HG03354 (cell line): Measurements from ENCODE around the gene LSG1.
A peak's percentile ranks its signal among the peaks of the same experiment; 100 is the strongest.

Experiments used
- ATAC-seq: cut with Tn5 transposase; IDR thresholded peaks from one replicate; pipeline ENCODE4 v1.9.1; 2021; ENCODE audit warnings: mild to moderate bottlenecking; ENCODE audit not compliant: unreplicated experiment, poor library complexity, severe bottlenecking

LSG1 gene

DNA sequence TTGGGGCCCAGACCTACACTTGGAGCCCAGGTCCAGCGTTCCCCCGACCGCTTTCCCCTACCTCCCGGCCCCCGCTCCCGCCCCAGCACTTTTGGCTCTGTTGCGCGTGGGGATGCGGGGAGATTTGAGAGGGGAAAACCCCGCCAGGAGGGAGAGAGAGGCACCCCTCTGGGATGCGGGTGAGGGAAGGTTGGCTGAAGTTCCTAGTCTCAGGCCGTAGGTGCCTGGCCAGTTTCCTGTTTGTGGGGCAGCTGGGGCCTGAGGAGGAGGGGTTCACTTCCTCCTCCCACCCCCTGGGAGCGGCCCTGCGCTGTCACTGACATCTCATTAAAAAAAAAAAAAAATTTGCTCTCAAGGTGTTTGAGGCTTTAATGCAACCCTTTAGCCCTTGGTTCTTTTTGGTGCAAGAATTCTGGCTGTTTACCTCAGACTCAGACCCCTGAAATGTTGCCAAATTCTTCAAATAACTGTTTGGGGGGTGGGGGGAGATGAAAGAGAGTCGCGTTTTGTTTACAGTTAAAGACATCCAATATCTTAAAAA, 16.3 kb upstream of the LSG1 start:
- peak; percentile 33 for ATAC-seq

- ATAC-seq = peak; percentile 42
Observed at GRCh38 chr3:194687638-194688199, 15.7 kb upstream of the LSG1 start.

GRCh38 chr3:194686816-194687637, 15.0 kb upstream of the LSG1 start:
- ATAC-seq = no peak

DNA sequence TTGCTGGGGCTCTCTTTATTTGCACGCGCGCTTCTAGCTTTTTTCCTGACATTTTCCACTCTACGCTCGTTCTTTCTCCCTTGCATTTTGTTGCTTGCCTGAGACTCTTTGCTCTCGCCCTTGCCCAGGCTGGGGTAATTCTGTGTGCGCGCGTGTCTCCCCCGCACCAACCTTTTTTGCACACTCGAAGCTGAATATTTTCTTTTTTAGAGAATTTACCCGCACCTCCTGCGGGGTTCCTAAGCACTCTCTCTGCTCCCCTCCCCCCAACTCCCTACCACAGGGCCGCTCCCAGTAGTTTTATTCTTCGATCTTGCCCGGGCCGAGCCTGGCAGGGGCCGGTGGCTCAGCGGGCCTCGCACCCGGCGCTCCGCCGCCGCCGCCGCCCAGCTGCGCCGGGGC, 14.4 kb upstream of the LSG1 start:
- no peak for ATAC-seq

DNA sequence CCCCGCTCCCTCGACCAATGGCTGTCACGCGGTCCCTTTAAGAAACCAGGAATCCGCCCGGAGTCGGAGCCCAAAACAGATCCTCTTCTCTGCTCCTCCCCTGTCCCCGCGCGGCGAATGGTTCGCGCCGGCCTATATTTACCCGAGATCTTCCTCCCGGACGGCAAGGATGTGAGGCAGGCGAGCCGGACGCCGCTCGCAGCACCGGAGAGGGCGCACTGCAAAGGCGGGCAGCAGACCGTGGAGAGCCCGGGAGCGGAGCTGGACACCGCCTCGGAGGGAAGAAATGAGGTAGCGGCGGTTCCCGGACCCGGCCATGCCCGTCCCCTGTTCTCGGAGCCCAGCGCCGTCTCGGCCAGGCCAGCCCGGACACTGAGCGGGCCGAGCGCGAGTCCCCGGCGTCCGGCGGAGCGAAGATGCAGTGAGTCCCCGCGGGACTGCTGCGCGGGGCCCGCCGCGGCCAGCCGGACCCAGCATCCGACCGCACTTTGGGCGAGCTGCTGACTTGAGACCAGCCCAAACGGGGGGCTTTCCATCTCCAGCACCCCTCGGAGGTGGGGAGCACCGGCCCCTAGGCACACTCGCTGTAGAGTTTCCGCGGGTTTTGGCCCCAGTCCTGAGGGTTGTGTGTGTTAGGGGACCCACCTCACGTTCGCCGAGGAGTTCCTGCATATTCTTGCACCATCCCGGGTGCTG, 13.9 kb upstream of the LSG1 start, which contains the start of gene FAM43A:
TSS of gene FAM43A (plus strand) at position 166 of the 696 bp plus-strand sequence. CDS start 944 bp downstream, outside the sequence.
- peak; percentile 41 for ATAC-seq

- no peak for ATAC-seq
Observed at GRCh38 chr3:194685065-194685717, 13.2 kb upstream of the LSG1 start.

- ATAC-seq = no peak
Observed at GRCh38 chr3:194683380-194683779, 11.4 kb upstream of the LSG1 start.

- peak; percentile 63 for ATAC-seq
Observed at GRCh38 chr3:194682694-194683310, 10.8 kb upstream of the LSG1 start.

DNA sequence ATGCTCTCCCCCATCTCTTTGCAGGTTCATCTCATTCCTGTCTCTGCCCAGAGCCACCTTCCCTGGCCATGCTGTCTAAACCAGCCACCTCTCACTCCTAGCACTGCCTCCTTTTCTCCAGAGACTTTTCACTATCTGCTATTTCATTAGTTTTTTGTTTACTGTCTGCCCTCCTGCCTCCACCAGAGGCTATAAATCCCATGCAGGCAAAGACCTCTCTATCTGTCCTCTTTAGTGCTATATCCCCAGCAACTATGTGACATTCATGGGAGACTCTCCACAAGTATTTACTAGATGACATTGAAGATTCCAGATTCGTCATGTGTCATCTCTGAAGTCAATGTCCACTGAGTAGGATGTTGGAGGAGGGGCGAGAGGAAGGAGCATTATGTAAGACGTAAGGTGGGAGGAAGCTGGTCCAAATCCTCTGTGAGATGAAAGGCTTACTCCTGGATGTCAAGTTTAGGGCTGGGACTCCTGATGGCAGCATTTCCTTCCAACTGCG, 10.2 kb upstream of the LSG1 start:
- no peak for ATAC-seq

- ATAC-seq = no peak
Observed at GRCh38 chr3:194680888-194681615, 9.1 kb upstream of the LSG1 start.

DNA sequence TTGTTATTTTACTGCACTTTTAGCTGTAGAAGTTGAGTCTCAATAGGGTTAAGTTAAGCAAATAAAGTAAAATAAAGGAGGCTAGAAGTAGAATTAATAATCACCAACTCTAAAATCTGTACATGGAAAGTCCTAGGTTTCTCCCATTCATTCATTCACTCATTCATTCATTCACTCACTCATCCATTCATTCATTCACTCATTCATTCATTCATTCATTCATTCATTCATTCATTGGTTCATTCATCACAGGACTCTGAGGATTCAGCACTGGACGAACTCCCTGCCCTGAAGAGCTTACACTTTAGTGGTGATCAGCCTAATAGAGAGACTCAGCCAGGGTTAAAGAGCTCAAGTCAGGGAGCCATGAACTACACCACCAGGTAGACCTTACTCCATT, 4.5 kb upstream of the LSG1 start:
- no peak for ATAC-seq

DNA sequence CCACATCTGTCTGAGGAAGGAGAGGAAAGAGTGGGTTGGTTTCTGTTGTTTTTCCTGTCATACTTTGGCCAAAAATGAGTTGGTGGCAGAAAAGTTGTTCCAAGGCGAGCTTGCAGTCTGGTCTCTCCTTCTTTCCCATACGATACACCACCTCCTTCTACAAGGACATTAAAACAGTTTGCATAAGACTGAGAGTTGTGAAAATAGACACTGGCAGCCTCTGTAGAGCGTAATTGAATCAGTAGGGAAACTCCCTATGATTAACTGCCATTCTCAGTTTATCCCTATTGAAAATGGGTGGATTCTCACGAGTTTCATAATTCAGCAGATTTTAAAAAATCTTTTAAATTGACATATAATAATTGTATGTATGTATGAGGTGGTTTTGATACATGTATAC, 3.7 kb upstream of the LSG1 start:
- no peak for ATAC-seq

DNA sequence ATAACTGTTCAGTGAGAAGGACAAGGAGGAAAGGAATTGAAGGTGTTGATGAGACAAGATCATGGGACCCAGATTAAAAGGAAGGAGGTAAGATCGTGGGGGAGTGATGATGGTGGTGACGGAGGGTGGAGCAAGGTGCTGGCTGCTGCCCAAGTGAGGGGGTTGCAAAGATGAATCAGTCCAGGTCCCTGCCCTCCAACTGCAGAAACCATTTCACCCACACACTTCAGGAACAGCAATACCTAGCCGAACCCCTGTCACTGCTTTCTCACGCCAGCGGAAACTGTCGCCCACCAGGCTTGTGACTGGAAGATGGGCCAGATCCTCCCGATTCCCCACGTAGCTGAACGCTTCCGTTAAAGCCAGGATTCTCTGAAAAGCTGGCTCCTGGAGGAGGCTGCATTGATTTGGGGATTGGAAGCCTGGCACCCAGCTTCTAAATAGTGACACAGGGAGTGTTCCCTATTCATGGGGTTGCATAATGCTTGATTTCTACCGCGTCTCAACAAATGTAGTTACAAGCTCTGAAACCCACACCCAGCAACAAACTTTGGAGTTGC, 3.2 kb upstream of the LSG1 start:
- no peak for ATAC-seq

DNA sequence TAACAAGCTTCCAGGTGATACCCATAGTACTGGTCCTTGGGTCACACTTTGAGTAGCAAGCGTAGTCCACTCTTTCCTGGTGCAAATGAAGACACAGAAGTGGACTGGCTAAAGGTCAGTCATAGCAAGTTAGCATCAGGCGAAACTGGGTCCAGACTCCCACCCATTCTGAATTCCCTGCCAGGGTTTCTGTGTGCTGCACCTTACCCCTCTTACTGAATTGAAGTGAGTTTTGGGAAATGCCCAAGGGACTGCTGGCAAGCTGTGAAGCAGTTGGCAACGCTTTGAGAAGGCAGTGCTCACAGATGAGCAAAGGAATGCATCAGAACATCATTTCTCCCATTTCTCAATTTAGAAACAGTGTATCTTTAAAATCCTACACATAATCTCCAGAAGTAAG, 1.8 kb upstream of the LSG1 start:
- no peak for ATAC-seq

- ATAC-seq = no peak
Observed at GRCh38 chr3:194672876-194673275, 885 bp upstream of the LSG1 start.

DNA sequence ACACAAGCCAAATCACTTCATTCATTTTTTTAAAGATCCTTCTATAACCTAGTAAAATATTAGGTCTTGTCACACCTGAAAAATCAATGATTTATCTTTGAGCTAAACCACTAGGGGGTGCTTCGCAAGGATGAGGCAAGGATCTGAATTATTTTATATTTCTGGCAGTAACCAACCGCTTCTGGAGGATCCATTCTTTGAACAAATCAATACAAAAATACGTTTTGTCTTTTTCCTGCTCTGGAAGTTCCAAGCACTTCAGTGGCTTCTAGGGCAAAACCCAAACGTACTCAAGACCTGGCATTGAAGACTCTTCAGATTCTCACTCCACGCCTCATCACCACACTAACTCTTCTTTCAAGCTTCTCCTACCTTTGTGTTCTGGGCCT, 486 bp downstream of the LSG1 start:
- no peak for ATAC-seq

GRCh38 chr3:194667363-194667762, 4.6 kb downstream of the LSG1 start:
- ATAC-seq = no peak

DNA sequence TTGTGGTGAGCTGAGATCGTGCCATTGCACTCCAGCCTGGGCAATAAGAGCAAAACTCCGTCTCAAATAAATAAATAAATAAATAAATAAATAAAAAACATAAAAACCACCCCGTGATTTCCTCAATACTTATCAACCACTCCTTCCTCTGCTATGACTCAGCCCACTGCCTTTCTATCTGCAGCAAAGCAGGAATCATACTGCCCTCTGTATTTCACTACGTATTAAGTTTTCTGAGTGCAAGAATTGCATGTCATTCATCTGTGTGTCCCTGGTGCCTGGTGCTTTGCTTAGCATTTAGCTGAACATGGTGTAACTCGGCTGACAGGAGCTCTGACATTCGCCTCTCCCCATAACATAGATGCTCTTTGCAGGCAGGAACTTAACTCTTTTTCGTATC, 7.1 kb downstream of the LSG1 start:
- ATAC-seq = no peak

DNA sequence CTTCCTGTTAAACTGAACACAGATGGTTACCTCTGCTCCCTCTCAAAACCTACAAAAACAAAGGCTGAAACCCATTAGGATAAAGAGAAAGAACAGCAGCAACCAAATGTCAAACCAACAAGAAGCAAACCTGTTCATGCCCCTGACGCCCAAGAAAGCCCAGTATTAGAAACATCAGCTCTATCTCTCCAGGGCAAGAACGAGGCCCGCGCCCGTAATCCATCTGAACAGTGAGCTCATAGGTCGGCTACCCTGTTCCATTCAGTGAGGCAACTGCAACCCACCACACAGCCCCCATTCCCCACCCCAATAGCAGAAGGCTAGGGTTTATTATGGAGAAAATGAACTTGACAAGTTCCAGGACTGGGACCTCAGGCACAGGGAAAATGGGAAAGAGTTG, 10.0 kb downstream of the LSG1 start:
- ATAC-seq = no peak
